ENCODE measurements around the gene PRR36.
"Not testable (repeated sequence)": the region's sequence is repeated elsewhere in the genome, so short reads cannot be mapped to it uniquely, and the experiment has no call there.

The PRR36 gene
- 0.04 to 0.15 reads per million in 2 donors for total RNA-seq

GRCh38 chr19:7874076-7874896 is at the start of gene PRR36:
TSS of gene PRR36 (minus strand) at chr19:7874390. CDS start at chr19:7873689, 701 bp downstream.
- DNase-seq: no peak

- DNase-seq: no peak
Observed at GRCh38 chr19:7923295-7924191, 49.4 kb upstream of the PRR36 start.

GRCh38 chr19:7922836-7923195 is 48.6 kb upstream of the PRR36 start:
- DNase-seq: no peak

GRCh38 chr19:7921967-7922835 is 48.0 kb upstream of the PRR36 start:
- DNase-seq: no peak

GRCh38 chr19:7921302-7921966 is 47.2 kb upstream of the PRR36 start:
- DNase-seq: no peak

GRCh38 chr19:7920519-7921301 is 46.5 kb upstream of the PRR36 start:
- peak; percentile 100 for DNase-seq

- DNase-seq: peak; percentile 90
Observed at GRCh38 chr19:7919610-7920518, 45.7 kb upstream of the PRR36 start, which contains the start of gene SNAPC2. TSS of gene SNAPC2 (plus strand) at chr19:7920338. CDS start at chr19:7920367, 29 bp downstream.

GRCh38 chr19:7918615-7919421 is 44.6 kb upstream of the PRR36 start:
- no peak for DNase-seq

- DNase-seq: not testable (repeated sequence)
Observed at GRCh38 chr19:7918062-7918614, 43.9 kb upstream of the PRR36 start.

GRCh38 chr19:7917267-7918061 is 43.3 kb upstream of the PRR36 start:
- peak; percentile 40 for DNase-seq

- no peak for DNase-seq
Observed at GRCh38 chr19:7916955-7917266, 42.7 kb upstream of the PRR36 start.

GRCh38 chr19:7916103-7916954 is 42.1 kb upstream of the PRR36 start:
- peak; percentile 67 for DNase-seq

- no peak for DNase-seq
Observed at GRCh38 chr19:7915250-7916102, 41.3 kb upstream of the PRR36 start.

- DNase-seq: no peak
Observed at GRCh38 chr19:7914598-7915045, 40.4 kb upstream of the PRR36 start, which contains the start of gene TGFBR3L. TSS of gene TGFBR3L (plus strand) at chr19:7914830.

- no peak for DNase-seq
Observed at GRCh38 chr19:7914099-7914498, 39.9 kb upstream of the PRR36 start.

- no peak for DNase-seq
Observed at GRCh38 chr19:7913652-7914051, 39.5 kb upstream of the PRR36 start.
